ENCODE measurements around the gene ABCB4.

GRCh38 chr7:87518735-87519134 is 43.3 kb upstream of the ABCB4 start:
- no peak for TF ChIP-seq CTCF (optimal IDR thresholded peaks at IDR 0.05 in 1 of 3, IDR thresholded peaks at IDR 0.05 in 1 of 3, conservative IDR thresholded peaks at IDR 0.05 in 1 of 3; ENCODE audit: extremely low read depth in 1 of 3, insufficient read depth in 2 of 3, low read length in 3 of 3)
- TF ChIP-seq EZH2 (IDR thresholded peaks at IDR 0.05; ENCODE audit: low read length), result no peak

All from keratinocyte (primary cell).